SKM-1 treated with dmso at 0.1 percent for 144 hours (cell line): ENCODE results near the gene GAS6.

Experiments
- DNase-seq: peaks from one replicate; lab custom pipeline; 2025; ENCODE audit not compliant: unreplicated experiment; lab: John Stamatoyannopoulos, UW

The GAS6 gene

DNA sequence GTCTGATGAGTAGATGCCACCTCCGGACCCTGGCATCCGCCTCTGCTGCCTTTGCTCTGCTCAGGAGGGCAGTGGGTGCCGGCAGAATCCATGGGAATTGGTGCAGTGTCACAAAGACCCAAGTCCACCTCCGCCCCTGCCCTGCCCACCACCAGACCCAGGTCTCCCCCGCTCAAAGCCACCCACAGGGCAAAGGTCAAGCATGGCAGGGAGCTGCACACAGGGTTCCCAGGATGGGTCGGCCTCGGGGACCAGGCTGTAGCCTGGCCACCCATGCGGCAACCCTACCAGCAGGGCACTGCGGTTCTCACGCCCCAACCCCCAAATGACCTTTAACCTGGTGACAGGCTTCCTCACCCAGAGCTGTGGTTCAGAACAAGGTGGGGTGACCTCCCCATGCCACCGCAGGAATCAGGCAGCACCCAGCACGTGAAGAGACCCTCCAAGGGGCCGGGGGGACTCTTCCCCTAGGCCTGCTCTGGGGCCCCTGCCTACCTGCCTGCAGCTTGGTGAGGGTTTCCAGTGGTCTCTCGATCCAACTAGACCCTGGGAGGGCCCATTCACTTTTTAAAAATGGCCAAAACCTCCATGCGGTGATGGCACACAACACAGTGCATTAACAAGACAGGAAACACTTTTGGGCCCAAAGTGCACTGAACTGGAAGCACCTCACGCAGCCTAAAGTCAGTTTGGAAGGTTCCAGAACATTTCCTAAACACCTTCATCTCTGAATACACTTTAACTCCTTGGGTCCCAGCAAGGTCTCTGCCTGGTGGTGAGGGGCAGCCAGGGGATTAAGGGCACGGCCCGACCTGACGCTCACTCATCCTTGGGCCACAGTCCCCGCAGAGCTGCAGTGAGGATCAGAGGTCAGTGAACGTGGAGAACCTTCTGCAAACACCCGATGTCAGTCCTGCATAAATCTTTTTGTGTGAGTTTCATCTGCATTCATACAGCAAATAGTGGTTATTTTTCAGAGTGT lies 11.0 kb downstream of the GAS6 start:
- DNase-seq = no peak

DNA sequence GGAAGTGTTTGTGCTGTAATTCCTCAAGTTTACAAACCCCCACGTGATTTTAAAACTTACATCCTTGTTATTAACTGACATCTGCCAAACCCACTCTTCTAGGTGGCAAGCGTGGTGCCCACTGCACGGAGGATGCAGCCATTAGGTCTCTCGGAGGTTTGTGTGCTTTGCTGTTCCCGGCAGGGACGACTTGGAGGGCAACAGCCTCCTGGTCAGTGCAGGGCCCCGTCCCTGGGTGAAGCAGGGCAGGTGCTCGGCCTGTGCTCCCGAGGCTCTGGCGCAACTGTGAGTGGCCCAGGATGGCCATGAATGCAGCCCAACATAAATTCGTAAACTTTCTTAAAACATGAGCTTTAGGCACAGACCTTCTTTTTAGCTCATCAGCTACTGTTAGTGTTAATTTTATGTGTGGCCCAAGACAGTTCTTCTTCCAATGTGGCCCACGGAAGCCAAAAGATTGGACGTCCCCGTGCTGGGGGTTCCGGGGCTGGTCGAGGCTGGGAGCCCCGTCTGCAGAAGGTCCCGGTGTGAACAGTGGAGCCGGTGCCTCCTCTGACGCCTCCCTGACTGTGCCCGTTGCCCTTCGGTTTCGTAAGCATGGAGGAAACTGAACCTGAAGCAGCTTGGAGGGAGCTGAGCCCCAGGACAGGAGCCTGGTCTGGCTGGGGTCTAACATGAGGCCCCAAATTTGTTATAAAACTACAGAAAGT lies 11.9 kb downstream of the GAS6 start:
- no peak for DNase-seq

DNA sequence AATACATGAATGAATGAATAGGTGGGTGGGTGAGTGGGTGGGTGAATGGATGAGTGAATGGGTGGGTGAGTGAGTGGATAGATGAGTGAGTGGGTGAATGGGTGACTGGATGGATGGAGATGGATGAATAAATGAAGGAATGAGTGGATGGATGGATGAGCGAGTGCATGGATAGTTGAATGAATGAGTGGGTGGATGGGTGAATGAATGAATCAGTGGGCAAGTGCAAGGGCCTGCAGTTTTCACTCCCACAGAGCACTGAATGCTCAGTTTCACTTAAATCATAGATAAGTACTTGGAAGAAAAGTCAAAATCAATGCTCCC lies 12.4 kb downstream of the GAS6 start:
- DNase-seq = no peak

DNA sequence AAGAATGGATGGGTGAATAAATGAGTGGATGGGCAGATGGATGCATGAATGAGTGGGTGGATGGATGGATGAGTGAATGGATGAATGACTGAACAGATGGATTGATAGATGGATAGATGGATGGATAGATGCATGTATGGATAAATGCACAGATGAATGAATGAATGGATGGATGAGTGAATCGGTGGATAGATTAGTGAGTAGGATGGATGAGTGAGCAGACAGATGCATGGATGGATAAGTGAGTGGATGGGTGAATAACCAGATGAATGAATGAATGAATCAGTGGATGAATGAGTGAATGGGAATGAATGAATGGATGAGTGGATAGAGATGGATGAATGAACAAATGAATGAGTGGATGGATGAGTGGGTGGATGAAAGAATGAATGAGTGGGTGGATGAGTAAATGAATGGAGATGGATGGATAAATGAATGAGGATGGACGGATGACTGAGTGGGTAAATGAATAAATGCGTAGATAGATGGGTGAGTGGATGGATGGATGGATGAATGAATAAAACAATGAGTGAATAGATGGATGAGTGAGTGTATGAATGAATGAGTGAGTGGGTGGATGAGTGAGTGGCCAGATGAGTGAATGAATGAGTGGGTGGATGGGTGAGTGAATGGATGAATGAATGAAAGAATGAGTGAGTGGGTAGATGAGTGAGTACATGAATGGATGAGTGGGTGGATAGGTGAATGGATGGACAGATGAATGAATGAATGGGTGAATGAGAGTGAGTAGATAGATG lies 13.0 kb downstream of the GAS6 start:
- no peak for DNase-seq

DNA sequence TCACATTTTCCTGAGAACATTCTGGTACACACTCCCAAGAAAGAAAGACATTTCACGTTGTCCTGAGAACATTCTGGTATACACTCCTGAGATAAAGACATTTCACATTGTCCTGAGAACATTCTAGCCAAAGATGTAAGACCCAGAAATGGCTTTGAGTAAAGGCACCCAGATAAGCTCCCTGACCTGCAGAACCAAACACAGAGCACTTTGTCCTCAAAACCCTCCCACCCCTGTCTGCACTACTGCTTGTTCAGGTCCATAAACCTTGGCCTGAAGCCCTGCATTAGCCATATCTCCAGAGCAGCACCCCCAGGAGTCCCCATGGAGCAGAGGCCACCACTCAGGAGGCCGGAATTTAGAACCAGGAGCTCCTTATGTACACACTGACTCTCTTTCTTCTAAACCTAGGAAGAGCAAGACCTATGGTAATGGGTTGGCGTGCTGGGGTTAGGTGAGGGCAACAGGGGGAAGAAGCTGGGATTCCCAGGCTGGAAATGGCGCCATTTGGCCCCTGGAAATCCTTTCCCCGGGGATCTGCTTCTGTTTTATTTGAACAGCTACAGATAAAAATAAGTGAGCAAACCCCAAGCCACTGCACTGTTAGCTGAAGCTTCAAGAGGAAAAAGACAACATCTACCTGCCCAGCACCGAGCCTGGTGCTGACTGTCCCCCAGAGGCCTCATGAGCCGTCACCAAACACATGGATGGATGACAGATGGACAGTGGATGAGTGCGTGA lies 13.7 kb downstream of the GAS6 start:
- no peak for DNase-seq

DNA sequence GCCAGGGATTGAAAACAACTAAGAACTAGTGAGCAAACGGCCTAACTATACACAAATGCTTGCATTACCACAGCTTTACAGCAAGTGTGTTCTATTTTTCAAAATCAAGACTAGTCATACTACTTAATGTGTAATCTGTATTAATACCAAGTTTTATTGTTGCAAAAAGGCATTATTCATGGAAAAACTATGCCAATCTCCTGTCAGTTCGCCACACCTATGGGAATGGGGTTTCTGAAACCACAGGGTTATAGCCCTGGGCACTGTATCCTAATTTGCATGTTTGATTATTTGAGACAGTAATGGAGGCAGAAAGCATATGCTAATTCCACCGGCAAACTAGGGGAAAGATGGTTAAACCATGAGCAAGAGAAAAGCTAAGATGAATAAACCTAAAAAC lies 14.3 kb downstream of the GAS6 start:
- no peak for DNase-seq

DNA sequence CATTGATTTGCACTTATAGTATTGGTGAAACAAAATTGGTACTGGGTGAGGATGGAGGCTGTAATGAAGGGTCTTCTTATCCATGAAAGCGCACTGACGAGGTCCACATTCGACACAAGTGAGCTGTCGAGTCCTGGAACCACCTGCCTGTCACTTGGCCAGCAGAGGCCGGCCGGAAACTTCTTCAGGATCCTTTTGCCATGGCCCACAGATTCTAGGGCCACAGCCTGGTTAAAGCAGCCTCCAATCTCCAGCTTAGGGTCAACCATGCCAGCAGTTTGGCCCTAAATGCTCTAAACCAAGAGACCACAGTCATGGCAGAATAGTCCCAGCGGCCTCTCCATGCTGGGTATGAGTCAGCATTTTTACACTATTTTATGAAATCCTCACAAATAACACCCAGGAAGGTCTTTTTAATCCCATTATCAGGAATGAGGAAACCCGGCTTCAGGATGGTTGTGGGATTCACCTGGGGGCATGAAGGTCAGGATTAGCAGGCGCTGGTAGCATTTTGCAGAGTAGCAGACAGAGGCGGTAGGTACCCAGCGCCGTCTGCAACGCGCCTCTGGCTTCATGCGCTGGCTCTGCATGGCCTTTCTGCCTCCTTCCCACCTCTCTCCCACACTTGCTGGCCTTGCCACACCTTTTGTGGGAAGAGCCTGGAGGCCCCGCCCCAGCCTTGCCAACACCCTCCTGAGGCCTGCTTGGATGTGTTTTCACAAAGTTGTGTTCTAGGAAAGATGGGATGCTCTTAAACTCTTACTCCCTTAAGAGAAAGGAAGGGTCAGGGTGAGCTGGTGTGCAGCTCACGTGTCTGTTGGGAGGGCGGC lies 15.2 kb downstream of the GAS6 start:
- no peak for DNase-seq

DNA sequence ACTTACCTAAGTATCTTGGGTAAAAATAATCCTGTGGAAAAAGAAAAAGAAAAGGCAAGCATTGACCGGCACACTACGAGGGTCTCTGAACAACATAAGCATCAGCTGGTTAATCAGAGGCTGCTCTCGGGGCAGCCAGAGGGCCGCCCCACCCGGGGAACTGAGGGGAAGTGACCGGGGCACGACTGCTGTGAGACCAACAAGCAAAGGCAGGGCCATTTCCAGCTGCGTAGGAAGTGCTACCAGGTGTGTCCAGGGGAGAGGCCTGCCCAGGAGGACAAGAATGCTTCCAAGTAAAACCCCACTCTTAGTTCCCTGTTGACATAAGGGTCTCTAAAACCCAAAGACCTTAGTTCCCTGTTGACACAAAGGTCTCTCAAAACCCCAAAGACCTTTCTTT lies 15.9 kb downstream of the GAS6 start:
- DNase-seq = no peak

DNA sequence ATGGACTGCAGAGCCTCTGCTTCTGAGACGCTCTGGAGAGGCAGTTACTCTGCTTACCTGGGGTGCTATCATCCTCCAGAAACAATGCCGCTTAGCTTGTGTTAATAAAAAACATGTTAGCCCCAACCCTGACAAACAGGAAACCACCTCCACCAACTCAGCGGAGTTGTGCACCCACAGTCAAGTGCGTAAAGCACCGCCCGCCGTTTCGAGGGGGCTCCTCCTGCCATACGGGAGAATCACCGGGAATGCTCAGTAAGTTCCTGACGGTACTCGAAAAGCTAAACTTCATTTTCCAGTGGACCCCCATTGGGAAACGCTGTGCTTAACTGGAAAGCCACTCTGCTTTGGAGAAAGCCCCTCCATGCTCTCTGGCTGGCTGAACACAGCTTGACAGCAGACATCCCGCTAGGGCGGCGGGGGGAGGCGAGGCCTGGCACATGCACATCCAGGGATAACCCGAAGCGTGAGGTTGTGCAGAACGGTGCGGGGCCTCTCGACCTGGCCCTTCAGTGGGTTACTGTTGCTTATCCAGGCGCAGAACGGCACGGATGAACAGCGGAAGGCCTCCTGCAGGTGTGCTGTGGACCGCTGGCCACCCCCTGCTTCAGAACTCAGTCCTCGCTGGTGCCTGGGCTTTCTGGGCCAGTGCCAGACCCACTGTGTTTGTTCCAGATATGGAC lies 17.1 kb downstream of the GAS6 start:
- no peak for DNase-seq

DNA sequence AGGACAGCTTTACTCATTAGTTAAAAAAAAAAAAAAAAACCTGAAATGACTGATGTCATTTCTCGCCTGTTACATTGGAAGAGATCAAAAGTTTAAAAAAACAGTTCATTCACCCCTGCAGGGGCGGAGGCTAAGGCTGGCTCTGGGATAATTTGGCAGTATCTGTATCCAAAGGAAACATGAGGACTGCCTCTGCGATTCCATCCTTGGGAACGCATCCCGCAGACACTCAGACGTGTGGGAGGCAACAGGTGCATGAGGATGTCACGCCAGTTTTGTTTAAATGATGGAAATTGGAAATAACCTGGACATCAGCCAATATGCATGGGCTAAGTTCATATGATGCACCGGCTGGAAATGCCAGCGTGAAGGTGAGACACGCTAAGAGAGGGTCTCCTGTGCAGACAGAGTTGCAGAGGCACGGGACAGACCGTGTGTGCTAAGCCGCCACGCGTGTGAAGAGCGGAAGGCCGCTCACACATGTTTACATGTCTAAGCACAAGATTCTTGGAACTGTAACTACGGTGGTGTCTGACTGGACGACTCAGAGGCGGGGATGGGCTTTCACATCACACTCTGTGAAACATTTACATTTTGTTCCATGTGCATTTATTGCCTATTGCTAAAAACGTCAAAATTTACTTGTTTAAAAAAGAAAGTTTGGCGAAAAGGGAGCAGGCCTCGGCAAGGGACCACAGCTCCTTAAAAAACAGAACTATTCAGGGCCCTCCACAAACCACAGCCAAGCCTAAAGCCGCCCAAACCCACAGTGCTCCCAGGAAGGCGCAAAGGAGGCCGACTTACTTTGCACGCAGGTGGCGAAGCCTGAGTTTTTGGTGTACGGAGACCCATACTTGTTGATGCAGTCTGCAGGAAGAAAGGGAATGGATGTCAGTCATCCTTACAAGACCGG lies 17.9 kb downstream of the GAS6 start:
- DNase-seq = no peak

DNA sequence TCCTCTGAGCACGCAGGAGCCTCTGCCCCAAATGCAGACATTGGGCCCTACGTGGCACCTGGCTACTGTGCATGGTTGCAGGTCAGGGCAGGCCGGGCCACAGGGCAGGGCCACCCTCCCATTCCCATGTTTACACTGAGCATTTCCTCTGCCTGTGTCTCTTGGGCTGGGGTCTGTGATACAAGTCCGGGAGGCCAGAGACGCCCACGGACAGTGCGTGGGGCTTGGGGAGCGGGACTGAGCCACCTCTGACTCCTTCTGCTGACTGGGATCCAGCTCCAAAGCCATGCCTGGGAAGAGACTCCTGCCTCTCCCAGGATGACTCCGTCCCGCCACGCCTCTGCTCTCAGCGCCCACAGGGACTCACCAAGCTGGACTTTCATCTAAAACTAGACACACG lies 18.8 kb downstream of the GAS6 start:
- DNase-seq = no peak

DNA sequence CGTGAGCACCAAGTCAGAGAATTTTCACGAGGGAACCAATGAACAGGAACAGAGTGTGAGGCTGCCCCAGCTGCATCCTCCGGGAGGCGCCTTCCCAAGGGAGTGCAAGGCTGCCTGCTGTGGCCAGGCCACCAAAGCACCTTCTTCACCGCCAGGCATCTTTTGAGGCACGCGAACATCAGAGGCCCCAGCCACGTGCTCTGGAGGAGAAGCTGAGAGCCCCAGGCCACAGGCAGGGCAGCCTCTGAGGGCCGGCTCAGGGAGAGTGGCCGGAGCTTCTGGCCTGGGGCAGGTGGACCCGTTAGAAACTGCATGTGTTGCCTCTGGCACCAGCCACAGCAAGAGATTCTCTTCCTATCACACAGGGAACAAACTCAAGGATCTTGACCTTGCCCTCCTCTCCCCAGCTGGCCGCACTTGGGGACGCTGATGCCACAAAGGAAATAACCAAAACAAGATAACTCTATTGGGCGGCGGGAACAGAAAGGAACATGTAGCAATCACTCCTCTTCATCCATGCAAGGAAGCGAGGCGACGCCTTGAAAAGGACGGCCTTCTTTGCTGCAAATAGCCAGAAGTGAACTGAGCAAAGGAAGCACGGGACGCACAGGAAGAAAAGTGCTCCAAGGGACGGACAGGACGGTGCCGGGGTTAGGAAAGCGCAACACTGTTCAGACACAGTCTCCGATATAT lies 19.9 kb downstream of the GAS6 start:
- no peak for DNase-seq

DNA sequence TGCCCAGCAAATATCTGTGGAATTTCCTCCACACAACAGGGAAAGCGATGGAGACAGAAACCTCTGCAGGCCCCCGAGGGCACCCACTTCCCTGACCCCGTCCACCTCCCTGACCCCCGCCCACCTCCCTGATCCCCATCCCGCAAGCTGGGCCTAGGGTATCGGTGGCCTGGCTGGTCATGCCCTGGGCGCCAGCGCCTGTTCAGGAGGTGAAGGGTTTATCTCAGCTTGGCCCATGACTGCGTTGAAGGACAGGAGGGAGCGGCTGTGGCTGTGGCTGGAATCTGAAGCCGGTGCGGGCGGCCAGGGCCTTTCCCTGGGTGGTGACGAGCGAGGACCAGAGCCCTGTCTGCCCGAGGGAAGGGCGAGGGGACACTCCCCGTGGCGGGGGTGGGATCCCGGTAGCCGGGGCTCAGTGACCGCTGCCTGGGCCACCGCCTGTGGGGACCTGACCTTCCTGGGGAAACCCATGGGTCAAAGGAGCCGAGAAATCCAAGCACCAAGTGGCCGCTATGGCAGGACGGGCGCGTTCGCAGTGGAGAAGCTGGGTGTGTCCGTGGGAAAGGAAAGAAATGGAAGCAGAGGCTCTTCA lies 20.7 kb downstream of the GAS6 start:
- DNase-seq = no peak

DNA sequence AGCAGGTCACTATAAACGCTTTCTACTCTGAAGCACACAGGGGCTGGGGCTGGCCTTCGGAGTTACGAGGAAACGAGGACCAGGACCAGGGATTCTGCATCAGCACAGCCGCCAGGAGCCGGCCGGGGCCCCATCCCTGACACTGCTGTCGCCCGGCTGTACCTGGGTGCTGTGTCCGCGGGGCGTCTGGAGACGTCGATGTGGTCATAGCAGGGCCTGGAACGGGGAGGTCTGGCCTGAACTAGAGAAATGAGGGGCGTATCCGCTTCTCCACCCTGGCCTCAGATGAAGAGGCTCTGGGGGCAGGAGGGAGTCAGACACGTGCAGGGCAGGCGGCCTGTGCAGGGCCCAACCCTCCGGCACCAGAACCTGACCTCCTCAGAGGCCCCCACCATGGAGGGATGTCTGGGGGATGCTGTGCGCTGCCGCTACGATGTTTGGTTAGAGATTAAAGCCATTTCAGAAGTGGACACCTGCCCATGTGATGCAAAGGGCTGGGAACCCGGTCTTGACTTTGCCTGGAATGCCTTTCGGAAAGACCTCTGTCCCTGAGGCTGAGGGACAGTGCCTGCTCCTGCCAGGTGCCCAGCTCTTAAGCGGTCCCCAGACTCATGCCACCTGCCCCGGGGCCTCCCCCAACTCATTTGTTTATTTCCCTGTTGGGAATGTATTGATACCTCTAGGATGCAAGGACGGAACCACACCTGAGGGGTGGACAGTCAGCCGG lies 21.4 kb downstream of the GAS6 start:
- DNase-seq = no peak

DNA sequence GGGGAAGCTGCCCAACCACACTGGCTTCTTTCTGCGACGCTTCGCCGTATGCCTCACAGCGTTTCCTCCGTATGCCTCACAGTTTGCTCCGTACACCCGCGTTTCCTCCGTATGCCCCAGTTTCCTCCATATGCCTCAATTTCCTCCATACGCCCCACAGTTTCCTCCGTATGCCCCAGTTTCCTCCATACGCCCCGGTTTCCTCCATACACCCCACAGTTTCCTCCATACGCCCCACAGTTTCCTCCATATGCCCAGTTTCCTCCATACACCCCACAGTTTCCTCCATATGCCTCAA lies 22.6 kb downstream of the GAS6 start:
- DNase-seq = no peak

DNA sequence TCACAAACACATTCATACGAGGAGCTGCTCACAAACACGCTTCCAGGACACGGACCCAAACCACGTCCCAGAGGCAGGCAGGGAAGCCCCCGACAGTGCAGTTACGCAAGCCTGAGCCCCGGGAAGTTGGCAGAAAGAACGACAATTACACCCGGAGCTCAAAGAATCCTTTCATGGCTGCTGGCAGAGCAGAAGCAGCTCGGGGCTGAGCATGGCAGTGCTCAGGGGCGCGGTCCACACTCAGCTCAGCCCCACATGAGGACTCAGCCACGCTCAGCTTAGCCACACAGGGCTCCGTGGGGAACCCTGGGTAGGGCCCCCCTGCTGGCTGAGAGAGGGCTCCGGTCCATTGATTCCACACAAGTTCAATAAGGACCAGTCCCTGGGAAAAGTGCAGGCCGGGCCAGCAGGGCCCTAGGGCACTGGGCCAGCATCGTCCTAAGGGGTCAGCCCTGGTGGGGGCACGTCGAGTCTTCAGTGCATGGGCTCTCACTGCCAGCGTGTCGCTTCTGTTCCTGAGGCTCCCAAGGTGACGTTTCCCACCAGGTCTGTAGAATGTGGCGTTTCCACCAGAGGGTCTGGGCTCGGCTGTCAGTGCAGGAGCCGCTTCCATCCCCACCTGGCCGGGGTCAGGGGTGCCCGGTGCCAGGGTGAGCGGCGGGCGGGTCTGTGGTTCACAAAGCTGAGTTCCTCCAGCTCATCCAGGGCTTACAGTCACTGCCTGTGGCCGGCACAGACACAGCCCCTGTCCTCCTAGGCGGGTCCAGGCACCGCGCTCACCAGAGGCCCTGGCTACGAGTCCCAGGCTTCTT lies 23.1 kb downstream of the GAS6 start:
- DNase-seq = no peak
